IPS DF 6.9 (cell line): ENCODE measurements around the gene GREM2.

Source experiments
- DNase-seq: peaks from one replicate; pipeline ENCODE4 v3.0.0-alpha.2; 2013; ENCODE audit warnings: low read depth, low spot score
- H3K27ac ChIP-seq: one replicate; pipeline ENCODE4 v1.5.1; 2013; ENCODE audit warnings: low read length, control low read depth
- H3K27me3 ChIP-seq: 2 replicates; pipeline ENCODE4 v1.6.1; 2013; ENCODE audit warnings: mild to moderate bottlenecking, low read length; ENCODE audit not compliant: control insufficient read depth, insufficient read depth
- H3K36me3 ChIP-seq: 2 replicates; pipeline ENCODE4 v1.6.1; 2013; ENCODE audit warnings: low read length; ENCODE audit not compliant: control insufficient read depth, insufficient read depth
- H3K4me1 ChIP-seq: 2 replicates; pipeline ENCODE4 v1.6.1; 2013; ENCODE audit warnings: low read length; ENCODE audit not compliant: control insufficient read depth, insufficient read depth
- H3K4me3 ChIP-seq: 2 replicates; pipeline ENCODE4 v1.5.1; 2013; ENCODE audit warnings: mild to moderate bottlenecking, low read length
- H3K9me3 ChIP-seq: 2 replicates; pipeline ENCODE4 v1.6.1; 2013; ENCODE audit warnings: low read length, inconsistent platforms; ENCODE audit not compliant: control insufficient read depth, insufficient read depth
- WGBS: extraction: QIAGEN DNeasy Blood & Tissue Kit; methylation state at CpG from one replicate; pipeline ENCODE4 v1.1.7; 2013; ENCODE audit warnings: mixed read lengths, missing lambda C conversion rate; ENCODE audit not compliant: insufficient read length, insufficient coverage; 5-methylcytosine and 5-hydroxymethylcytosine counted together

Gene GREM2

GRCh38 chr1:240591564-240591963 is 20.4 kb downstream of the GREM2 start:
- WGBS = no CpG with 5 or more reads among the region's 3 CpGs
- H3K27me3 ChIP-seq = no peaks in the 10 kb centered on the region
- DNase-seq = no peak
- H3K27ac ChIP-seq = no peak overlapping the region
- H3K36me3 ChIP-seq = no peaks in the 10 kb centered on the region
- H3K4me1 ChIP-seq = no peaks in the 10 kb centered on the region
- no peak overlapping the region for H3K4me3 ChIP-seq
- no peaks in the 10 kb centered on the region for H3K9me3 ChIP-seq

- Histone ChIP-seq H3K36me3 (no peaks in the 10 kb centered on the region), H3K27ac (no peak overlapping the region), H3K27me3 (no peaks in the 10 kb centered on the region), H3K4me1 (no peaks in the 10 kb centered on the region), H3K9me3 (no peaks in the 10 kb centered on the region), H3K4me3 (no peak overlapping the region)
- DNase-seq = no peak
- WGBS = 100% methylated on average over 1 of the region's 5 CpGs
Observed at GRCh38 chr1:240591078-240591477, 20.9 kb downstream of the GREM2 start.

- WGBS = no CpG with 5 or more reads among the region's 5 CpGs
- DNase-seq = no peak
- H3K27me3 ChIP-seq = no peaks in the 10 kb centered on the region
Observed at GRCh38 chr1:240589585-240590110, 22.3 kb downstream of the GREM2 start.

GRCh38 chr1:240586006-240586405 is 25.9 kb downstream of the GREM2 start:
- WGBS = no CpG with 5 or more reads among the region's 2 CpGs
- H3K27me3 ChIP-seq = no peaks in the 10 kb centered on the region
- H3K4me1 ChIP-seq = no peaks in the 10 kb centered on the region
- DNase-seq = no peak
- no peak overlapping the region for H3K4me3 ChIP-seq
- H3K9me3 ChIP-seq = no peaks in the 10 kb centered on the region
- H3K27ac ChIP-seq = no peak overlapping the region
- H3K36me3 ChIP-seq = no peaks in the 10 kb centered on the region

More at GRCh38 chr1:240589585-240590110, 22.3 kb downstream of the GREM2 start:
- H3K4me3 ChIP-seq = no peak overlapping the region
- no peaks in the 10 kb centered on the region for H3K9me3 ChIP-seq
- no peaks in the 10 kb centered on the region for H3K4me1 ChIP-seq
- no peak overlapping the region for H3K27ac ChIP-seq
- no peaks in the 10 kb centered on the region for H3K36me3 ChIP-seq

- Histone ChIP-seq H3K27me3 (no peaks in the 10 kb centered on the region), H3K36me3 (no peaks in the 10 kb centered on the region), H3K9me3 (no peaks in the 10 kb centered on the region), H3K4me3 (no peak overlapping the region), H3K4me1 (no peaks in the 10 kb centered on the region), H3K27ac (no peak overlapping the region)
- WGBS = no CpG with 5 or more reads among the region's 4 CpGs
- DNase-seq = no peak
Observed at GRCh38 chr1:240582953-240583352, 29.0 kb downstream of the GREM2 start.

GRCh38 chr1:240579511-240579910 is 32.4 kb downstream of the GREM2 start:
- WGBS = no CpG with 5 or more reads among the region's 4 CpGs
- DNase-seq = no peak

GRCh38 chr1:240577095-240577494 is 34.9 kb downstream of the GREM2 start:
- WGBS = no CpG with 5 or more reads among the region's 5 CpGs
- H3K27ac ChIP-seq = no peak overlapping the region

More at GRCh38 chr1:240579511-240579910, 32.4 kb downstream of the GREM2 start:
- Histone ChIP-seq H3K9me3 (no peaks in the 10 kb centered on the region), H3K36me3 (no peaks in the 10 kb centered on the region), H3K27ac (no peak overlapping the region), H3K4me3 (no peak overlapping the region), H3K4me1 (peaks cover 1% of the 10 kb centered on the region; the same call in 1 of the 2 replicates), H3K27me3 (no peaks in the 10 kb centered on the region)

GRCh38 chr1:240575981-240576662 is 35.8 kb downstream of the GREM2 start:
- H3K4me1 ChIP-seq = peaks cover 1% of the 10 kb centered on the region
- DNase-seq = no peak

More at GRCh38 chr1:240577095-240577494, 34.9 kb downstream of the GREM2 start:
- Histone ChIP-seq H3K4me3 (no peak overlapping the region), H3K27me3 (no peaks in the 10 kb centered on the region), H3K9me3 (no peaks in the 10 kb centered on the region), H3K36me3 (no peaks in the 10 kb centered on the region), H3K4me1 (peaks cover 1% of the 10 kb centered on the region)
- no peak for DNase-seq

GRCh38 chr1:240572328-240572727 is 39.6 kb downstream of the GREM2 start:
- Histone ChIP-seq H3K9me3 (no peaks in the 10 kb centered on the region), H3K36me3 (no peaks in the 10 kb centered on the region), H3K4me3 (no peak overlapping the region), H3K4me1 (peaks cover 1% of the 10 kb centered on the region), H3K27ac (no peak overlapping the region), H3K27me3 (no peaks in the 10 kb centered on the region)
- no CpG with 5 or more reads among the region's 1 CpG for WGBS
- DNase-seq = no peak

More at GRCh38 chr1:240575981-240576662, 35.8 kb downstream of the GREM2 start:
- Histone ChIP-seq H3K36me3 (no peaks in the 10 kb centered on the region), H3K4me3 (no peak overlapping the region), H3K27me3 (no peaks in the 10 kb centered on the region), H3K9me3 (no peaks in the 10 kb centered on the region), H3K27ac (no peak overlapping the region)
- no CpG with 5 or more reads among the region's 9 CpGs for WGBS

- no CpG with 5 or more reads among the region's 5 CpGs for WGBS
- Histone ChIP-seq H3K27ac (no peak overlapping the region), H3K9me3 (no peaks in the 10 kb centered on the region), H3K4me3 (no peak overlapping the region), H3K27me3 (no peaks in the 10 kb centered on the region), H3K4me1 (peaks cover 1% of the 10 kb centered on the region), H3K36me3 (no peaks in the 10 kb centered on the region)
- DNase-seq = no peak
Observed at GRCh38 chr1:240571782-240572181, 40.2 kb downstream of the GREM2 start.

- H3K27me3 ChIP-seq = no peaks in the 10 kb centered on the region
- H3K4me3 ChIP-seq = no peak overlapping the region
- H3K36me3 ChIP-seq = no peaks in the 10 kb centered on the region; the same call in 1 of the 2 replicates
- WGBS = no CpG with 5 or more reads among the region's 2 CpGs
- no peaks in the 10 kb centered on the region for H3K9me3 ChIP-seq
- no peak for DNase-seq
- H3K27ac ChIP-seq = no peak overlapping the region
- H3K4me1 ChIP-seq = no peaks in the 10 kb centered on the region; the same call in 1 of the 2 replicates
Observed at GRCh38 chr1:240567066-240567465, 44.9 kb downstream of the GREM2 start.
